H1 (cell line): ENCODE measurements around the gene TMEM252. TPM values are rescaled to one million over a fixed set of nuclear protein-coding genes. Genes with fewer than 3 reads are reported as not detected.

Experiments used
- CTCF ChIA-PET: fragments of 300-600 bp; sonication (Branson Sonifier 250); formaldehyde crosslinking; loops from one replicate; lab custom pipeline; 2021; ENCODE audit not compliant: partially characterized antibody; lab: Charles Lee
- POLR2A ChIA-PET: fragments of 300-600 bp; sonication (Branson Sonifier 250); formaldehyde crosslinking; loops from one replicate; lab custom pipeline; 2021; ENCODE audit warnings: inconsistent platforms; ENCODE audit not compliant: partially characterized antibody; lab: Charles Lee
- DNase-seq, 2 experiments: peaks; one replicate each; pipeline versions ENCODE4 v3.0.0 to v3.0.0-alpha.2; 2010 to 2022; ENCODE audit warnings: low spot score in 2 of 2, low read depth in 1 of 2, mixed read lengths in 1 of 2
- FAIRE-seq: peaks from 2 replicates; lab custom pipeline; 2011; peaks lifted over from hg19 to GRCh38; lab: Jason Lieb, UNC
- H2AFZ ChIP-seq: 2 replicates; pipeline ENCODE4 v1.8.1; 2012; ENCODE audit warnings: low read length, inconsistent platforms
- H2AK5ac ChIP-seq: 2 replicates; pipeline ENCODE4 v1.6.1; 2013; ENCODE audit warnings: low read depth, low read length
- H2BK120ac ChIP-seq: replicated peaks from 2 replicates; pipeline ENCODE3; 2013; ENCODE audit warnings: low read depth, low read length, inconsistent platforms
- H2BK12ac ChIP-seq: 2 replicates; pipeline ENCODE4 v1.6.1; 2013; ENCODE audit warnings: low read depth, low read length
- H2BK15ac ChIP-seq: 2 replicates; pipeline ENCODE4 v1.6.1; 2013; ENCODE audit warnings: low read length
- H2BK20ac ChIP-seq: 2 replicates; pipeline ENCODE4 v1.6.1; 2013; ENCODE audit warnings: low read length
- H2BK5ac ChIP-seq: 2 replicates; pipeline ENCODE4 v1.6.1; 2013; ENCODE audit warnings: low read depth, low read length
- H3K14ac ChIP-seq: 2 replicates; pipeline ENCODE4 v1.6.1; 2013; ENCODE audit warnings: inconsistent platforms; ENCODE audit not compliant: insufficient read length
- H3K18ac ChIP-seq: 2 replicates; pipeline ENCODE4 v1.6.1; 2013; ENCODE audit warnings: low read length; ENCODE audit errors: extremely low read depth
- H3K23ac ChIP-seq: 2 replicates; pipeline ENCODE4 v1.6.1; 2013; ENCODE audit warnings: inconsistent platforms; ENCODE audit not compliant: insufficient read length
- H3K23me2 ChIP-seq: 2 replicates; pipeline ENCODE4 v1.6.1; 2013; ENCODE audit warnings: low read depth, low read length
- H3K27ac ChIP-seq: 2 replicates; pipeline ENCODE4 v1.6.1; 2011; ENCODE audit warnings: low read depth, low read length, inconsistent platforms
- H3K27me3 ChIP-seq, 4 experiments: replicated peaks in 1 of 4; 1 replicate in 1 of 4; 2 replicates in 3 of 4; pipeline versions ENCODE4 v1.6.1 to v1.8.1; 2011 to 2013; ENCODE audit warnings: low read length in 3 of 4, mild to moderate bottlenecking in 3 of 4, inconsistent platforms in 2 of 4, mixed read lengths in 2 of 4, moderate library complexity in 1 of 4; ENCODE audit not compliant: control insufficient read depth in 3 of 4, insufficient read depth in 3 of 4; ENCODE audit errors: extremely low read depth in 1 of 4
- H3K36me3 ChIP-seq, 4 experiments: 2 replicates each; pipeline versions ENCODE4 v1.6.1 to v1.8.1; 2011 to 2013; ENCODE audit warnings: mild to moderate bottlenecking in 4 of 4, low read length in 3 of 4, moderate library complexity in 2 of 4, control low read depth in 1 of 4, inconsistent platforms in 1 of 4; ENCODE audit not compliant: insufficient read depth in 4 of 4, control insufficient read depth in 2 of 4
- H3K4ac ChIP-seq: replicated peaks from 2 replicates; pipeline ENCODE3; 2013; ENCODE audit warnings: low read length, low read depth, mixed read lengths, inconsistent platforms; ENCODE audit not compliant: insufficient read length
- H3K4me1 ChIP-seq, 4 experiments: replicated peaks in 1 of 4; 1 replicate in 1 of 4; 2 replicates in 3 of 4; pipeline versions ENCODE4 v1.6.1 to v1.8.1; 2011 to 2013; ENCODE audit warnings: low read length in 3 of 4, inconsistent platforms in 2 of 4, mixed read lengths in 1 of 4; ENCODE audit not compliant: insufficient read depth in 4 of 4, control insufficient read depth in 3 of 4
- H3K4me2 ChIP-seq, 2 experiments: 2 replicates each; pipeline versions ENCODE4 v1.6.1 to v1.8.1; 2011 to 2013; ENCODE audit warnings: low read depth in 2 of 2, low read length in 2 of 2, control low read depth in 1 of 2, inconsistent platforms in 1 of 2, mild to moderate bottlenecking in 1 of 2; ENCODE audit not compliant: insufficient read depth in 1 of 2
- H3K4me3 ChIP-seq, 4 experiments: fragments of 200-600, 300-600 bp in 1 of 4; sonication (generic), shearing (Covaris generic), sonication (Bioruptor Twin) in 1 of 4; 2 replicates each; pipeline versions ENCODE4 v1.5.1 to v1.8.1; 2011 to 2016; ENCODE audit warnings: low read length in 4 of 4, low read depth in 3 of 4, control low read depth in 2 of 4, inconsistent platforms in 2 of 4, mild to moderate bottlenecking in 2 of 4, mixed read lengths in 1 of 4, moderate library complexity in 1 of 4; ENCODE audit not compliant: insufficient read depth in 2 of 4; ENCODE audit errors: extremely low read depth in 1 of 4
- H3K56ac ChIP-seq: replicated peaks from 2 replicates; pipeline ENCODE3; 2013; ENCODE audit warnings: low read depth, mild to moderate bottlenecking, mixed read lengths, low read length, inconsistent platforms; ENCODE audit not compliant: insufficient read length
- H3K79me1 ChIP-seq: 2 replicates; pipeline ENCODE4 v1.6.1; 2013; ENCODE audit warnings: low read depth, low read length, control low read depth
- H3K79me2 ChIP-seq, 2 experiments: 2 replicates each; pipeline versions ENCODE4 v1.6.1 to v1.8.1; 2012 to 2013; ENCODE audit warnings: low read length in 2 of 2, mild to moderate bottlenecking in 2 of 2, inconsistent platforms in 1 of 2; ENCODE audit not compliant: insufficient read depth in 2 of 2, control insufficient read depth in 1 of 2
- H3K9ac ChIP-seq, 4 experiments: replicated peaks in 1 of 4; 1 replicate in 1 of 4; 2 replicates in 3 of 4; pipeline versions ENCODE4 v1.6.1 to v1.8.1; 2011 to 2013; ENCODE audit warnings: low read depth in 3 of 4, low read length in 3 of 4, control low read depth in 2 of 4, mild to moderate bottlenecking in 2 of 4, moderate library complexity in 2 of 4, inconsistent platforms in 1 of 4; ENCODE audit errors: extremely low read depth in 1 of 4
- H3K9me3 ChIP-seq, 2 experiments: 2 replicates each; pipeline versions ENCODE4 v1.6.1 to v1.8.1; 2012 to 2013; ENCODE audit warnings: mild to moderate bottlenecking in 2 of 2, moderate library complexity in 2 of 2, control low read depth in 1 of 2, inconsistent platforms in 1 of 2, low read depth in 1 of 2, low read length in 1 of 2, mixed read lengths in 1 of 2; ENCODE audit not compliant: insufficient read depth in 2 of 2
- H4K20me1 ChIP-seq, 2 experiments: replicated peaks in 1 of 2; 2 replicates each; pipeline versions ENCODE3 to v1.8.1; 2011 to 2013; ENCODE audit warnings: inconsistent platforms in 2 of 2, low read length in 2 of 2, mild to moderate bottlenecking in 1 of 2; ENCODE audit not compliant: insufficient read depth in 2 of 2, control insufficient read depth in 1 of 2
- H4K5ac ChIP-seq: 2 replicates; pipeline ENCODE4 v1.6.1; 2013; ENCODE audit warnings: low read length, low read depth, mixed read lengths, inconsistent platforms; ENCODE audit not compliant: insufficient read length
- H4K8ac ChIP-seq: 2 replicates; pipeline ENCODE4 v1.8.0; 2013; ENCODE audit warnings: mild to moderate bottlenecking, moderate library complexity, low read length, inconsistent platforms; ENCODE audit not compliant: insufficient read depth; ENCODE audit errors: extremely low read depth
- H4K91ac ChIP-seq: replicated peaks from 2 replicates; pipeline ENCODE3; 2013; ENCODE audit warnings: low read length, mixed read lengths, inconsistent platforms; ENCODE audit not compliant: insufficient read length
- PHF8 ChIP-seq: fragments of 200-600 bp; sonication (generic); conservative IDR thresholded peaks from 2 replicates; pipeline ENCODE4 v1.7.1; 2012; ENCODE audit warnings: low read depth, mild to moderate bottlenecking, inconsistent platforms, low read length, moderate library complexity
- POU5F1 ChIP-seq: IDR thresholded peaks from 2 replicates; pipeline ENCODE4 v1.6.1; 2011; ENCODE audit warnings: low read depth, mild to moderate bottlenecking, low read length, moderate library complexity
- RAD21 ChIP-seq, 2 experiments: IDR thresholded peaks in 1 of 2; conservative IDR thresholded peaks in 1 of 2; 2 replicates each; pipeline ENCODE4 v1.6.1; 2011; ENCODE audit warnings: low read depth in 2 of 2, low read length in 2 of 2, improper control_type of control experiment in 1 of 2, inconsistent platforms in 1 of 2, mild to moderate bottlenecking in 1 of 2, moderate library complexity in 1 of 2
- SUZ12 ChIP-seq: fragments of 200-600 bp; sonication (generic); IDR thresholded peaks from 2 replicates; pipeline ENCODE4 v1.6.1; 2012; ENCODE audit warnings: mild to moderate bottlenecking, inconsistent platforms, low read length, moderate library complexity, mixed read lengths
- YY1 ChIP-seq: IDR thresholded peaks from 2 replicates; pipeline ENCODE4 v1.6.1; 2011; ENCODE audit warnings: low read depth, mild to moderate bottlenecking, low read length
- WGBS, 2 experiments: shearing (Covaris generic) in 1 of 2; methylation state at CpG; one replicate each; pipeline versions ENCODE4 v1.1.6 to v1.1.7; 2013 to 2015; ENCODE audit warnings: low lambda C conversion rate in 2 of 2, mixed read lengths in 2 of 2, inconsistent platforms in 1 of 2, low coverage in 1 of 2, missing lambda C conversion rate in 1 of 2; ENCODE audit not compliant: insufficient replicate concordance in 2 of 2, insufficient coverage in 1 of 2, insufficient read length in 1 of 2; ENCODE audit errors: extremely low coverage in 1 of 2, missing lambda C conversion rate in 1 of 2; 5-methylcytosine and 5-hydroxymethylcytosine counted together
- polyA plus RNA-seq, 7 experiments: library from polyadenylated mRNA; depleted of rRNA in 3 of 7; stranded (reverse) in 5 of 7; unstranded in 2 of 7; fragments of >200 nt in 5 of 7; fragments of 200-250 nt in 2 of 7; gene quantifications; 1 replicate in 5 of 7; 2 replicates in 1 of 7; 4 replicates in 1 of 7; pipeline versions ENCODE4 v1.2.1 to v1.2.3, GENCODE V29; 2011 to 2013; ENCODE audit warnings: missing spikeins in 2 of 7, mixed read lengths in 2 of 7
- total RNA-seq: library from RNA; stranded (reverse); fragmentation: NEBNext Ultra II Directional; extraction: Animal tissue kit (Norgen Biotek cat#: 25700); gene quantifications from 2 replicates; pipeline ENCODE4 v1.2.1, GENCODE V29; 2021
- TF ChIP-seq, protein P1 (sequence below), 3 experiments: IDR thresholded peaks; 1 replicate in 2 of 3; 2 replicates in 1 of 3; pipeline versions ENCODE4 v1.5.1 to v1.6.1; 2011; ENCODE audit warnings: low read length in 3 of 3, mild to moderate bottlenecking in 3 of 3, inconsistent platforms in 2 of 3, low read depth in 1 of 3, moderate library complexity in 1 of 3; ENCODE audit not compliant: insufficient read depth in 1 of 3; ENCODE audit errors: control extremely low read depth in 1 of 3
- TF ChIP-seq, protein P2 (sequence below): IDR thresholded peaks from 2 replicates; pipeline ENCODE4 v1.6.1; 2011; ENCODE audit warnings: low read length, improper control_type of control experiment

Gene TMEM252
- total and polyA plus RNA-seq, 2 of the 8 experiments (the other 6 are each of a cell fraction or from before 2014, with no cell fraction given) = not detected

DNA sequence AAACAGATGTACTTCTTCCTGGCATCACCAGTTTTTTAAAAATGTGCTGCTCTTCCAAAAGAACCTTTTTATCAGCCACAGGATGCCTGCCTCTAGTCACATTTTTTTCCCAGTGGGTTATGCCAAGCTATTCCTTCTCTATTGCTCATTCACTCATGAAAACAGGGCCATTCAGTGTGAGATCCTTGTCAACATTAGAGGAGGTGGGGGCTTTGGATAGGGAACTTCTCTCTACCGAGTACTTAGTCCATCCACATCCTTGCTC is 3.1 kb downstream of the TMEM252 start:
- no peak overlapping the region for H3K9ac ChIP-seq
- H4K20me1 ChIP-seq = no peaks in the 10 kb centered on the region
- H3K27me3 ChIP-seq = peaks cover 0 to 5% (median 2%) of the 10 kb centered on the region in 4 experiments; a peak in 3 of 7 replicates
- no peak overlapping the region for H2AFZ ChIP-seq
- H4K91ac ChIP-seq = no peak overlapping the region
- no peak overlapping the region for H3K23ac ChIP-seq
- H2BK15ac ChIP-seq = no peak overlapping the region
- TF ChIP-seq RAD21 (IDR thresholded peaks at IDR 0.05 in 1 of 2, conservative IDR thresholded peaks at IDR 0.05 in 1 of 2; ENCODE audit: low read depth in 2 of 2, low read length in 2 of 2) = no peak
- TF ChIP-seq, protein P1, sequence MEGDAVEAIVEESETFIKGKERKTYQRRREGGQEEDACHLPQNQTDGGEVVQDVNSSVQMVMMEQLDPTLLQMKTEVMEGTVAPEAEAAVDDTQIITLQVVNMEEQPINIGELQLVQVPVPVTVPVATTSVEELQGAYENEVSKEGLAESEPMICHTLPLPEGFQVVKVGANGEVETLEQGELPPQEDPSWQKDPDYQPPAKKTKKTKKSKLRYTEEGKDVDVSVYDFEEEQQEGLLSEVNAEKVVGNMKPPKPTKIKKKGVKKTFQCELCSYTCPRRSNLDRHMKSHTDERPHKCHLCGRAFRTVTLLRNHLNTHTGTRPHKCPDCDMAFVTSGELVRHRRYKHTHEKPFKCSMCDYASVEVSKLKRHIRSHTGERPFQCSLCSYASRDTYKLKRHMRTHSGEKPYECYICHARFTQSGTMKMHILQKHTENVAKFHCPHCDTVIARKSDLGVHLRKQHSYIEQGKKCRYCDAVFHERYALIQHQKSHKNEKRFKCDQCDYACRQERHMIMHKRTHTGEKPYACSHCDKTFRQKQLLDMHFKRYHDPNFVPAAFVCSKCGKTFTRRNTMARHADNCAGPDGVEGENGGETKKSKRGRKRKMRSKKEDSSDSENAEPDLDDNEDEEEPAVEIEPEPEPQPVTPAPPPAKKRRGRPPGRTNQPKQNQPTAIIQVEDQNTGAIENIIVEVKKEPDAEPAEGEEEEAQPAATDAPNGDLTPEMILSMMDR (IDR thresholded peaks at IDR 0.05; ENCODE audit: control extremely low read depth in 1 of 3, insufficient read depth in 1 of 3, low read depth in 1 of 3, low read length in 3 of 3) = no peak
- no peak for TF ChIP-seq YY1
- TF ChIP-seq, protein P2, sequence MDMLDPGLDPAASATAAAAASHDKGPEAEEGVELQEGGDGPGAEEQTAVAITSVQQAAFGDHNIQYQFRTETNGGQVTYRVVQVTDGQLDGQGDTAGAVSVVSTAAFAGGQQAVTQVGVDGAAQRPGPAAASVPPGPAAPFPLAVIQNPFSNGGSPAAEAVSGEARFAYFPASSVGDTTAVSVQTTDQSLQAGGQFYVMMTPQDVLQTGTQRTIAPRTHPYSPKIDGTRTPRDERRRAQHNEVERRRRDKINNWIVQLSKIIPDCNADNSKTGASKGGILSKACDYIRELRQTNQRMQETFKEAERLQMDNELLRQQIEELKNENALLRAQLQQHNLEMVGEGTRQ = no peak
- TF ChIP-seq POU5F1 = no peak
- no peak for TF ChIP-seq PHF8
- no peak for TF ChIP-seq SUZ12
- TF ChIP-seq, all 59 proteins: peak for 0
- Histone ChIP-seq H2BK5ac (no peak overlapping the region), H3K4ac (no peak overlapping the region), H3K9me3 (no peaks in the 10 kb centered on the region), H3K4me1 (no peaks in the 10 kb centered on the region), H3K56ac (no peak overlapping the region), H3K79me1 (no peaks in the 10 kb centered on the region), H2BK120ac (no peak overlapping the region), H2AK5ac (no peak overlapping the region), H3K27ac (no peak overlapping the region), H4K5ac (no peak overlapping the region), H3K36me3 (no peaks in the 10 kb centered on the region), H2BK12ac (no peak overlapping the region), H3K4me3 (no peak overlapping the region), H2BK20ac (no peak overlapping the region), H3K23me2 (no peaks in the 10 kb centered on the region), H3K79me2 (no peaks in the 10 kb centered on the region), H3K4me2 (no peak overlapping the region), H3K14ac (no peak overlapping the region), H3K18ac (no peak overlapping the region), H4K8ac (no peak overlapping the region)
- WGBS, 2 experiments = 92% methylated on average over 1 of the region's 1 CpG; no CpG with 5 or more reads in 1 of the 2 experiments
- ChIA-PET CTCF (interaction anchor here (1.2 to 2.8 kb wide), 4 partner anchors 22 to 120 kb away, joined by 4 to 13 read pairs (median 9); no protein-coding TSS in a partner anchor), POLR2A (no interaction called here)
- FAIRE-seq (no peak), DNase-seq (no peak)
